Fibroblast of lung (primary cell): ENCODE results near the gene PRKAG2. TPM values are rescaled to one million over a fixed set of nuclear protein-coding genes. Genes with fewer than 3 reads are reported as not detected.

ENCODE experiments used
- DNase-seq, 2 donors: peaks; one replicate each; pipeline versions ENCODE4 v3.0.0 to v3.0.0-alpha.2; 2010; ENCODE audit warnings: low read depth in 2 of 2
- H2AFZ ChIP-seq: 2 replicates; pipeline ENCODE4 v1.5.1; 2012; ENCODE audit warnings: low read length, control low read depth, inconsistent platforms
- H3K27ac ChIP-seq: 2 replicates; pipeline ENCODE4 v1.5.1; 2011; ENCODE audit warnings: low read length, control low read depth; ENCODE audit not compliant: insufficient read depth
- H3K27me3 ChIP-seq: 2 replicates; pipeline ENCODE4 v1.5.1; 2011; ENCODE audit warnings: mild to moderate bottlenecking, low read length; ENCODE audit not compliant: control insufficient read depth, insufficient read depth
- H3K36me3 ChIP-seq: 2 replicates; pipeline ENCODE4 v1.5.1; 2011; ENCODE audit warnings: low read length; ENCODE audit not compliant: control insufficient read depth, insufficient read depth
- H3K4me1 ChIP-seq: 2 replicates; pipeline ENCODE4 v1.5.1; 2011; ENCODE audit warnings: low read length; ENCODE audit not compliant: control insufficient read depth, insufficient read depth; ENCODE audit errors: extremely low read depth
- H3K4me2 ChIP-seq: 2 replicates; pipeline ENCODE4 v1.5.1; 2011; ENCODE audit warnings: low read length, control low read depth; ENCODE audit not compliant: insufficient read depth; ENCODE audit errors: extremely low read depth
- H3K4me3 ChIP-seq, 4 experiments: fragments of 200-600 bp in 1 of 4; sonication (generic) in 1 of 4; replicated peaks in 1 of 4; 2 replicates each; pipeline ENCODE4 v1.5.1; 2011 to 2016; ENCODE audit warnings: low read length in 4 of 4, low read depth in 3 of 4, mild to moderate bottlenecking in 3 of 4, control low read depth in 2 of 4, inconsistent platforms in 1 of 4, mixed read lengths in 1 of 4; ENCODE audit not compliant: insufficient read depth in 1 of 4; ENCODE audit errors: control extremely low read depth in 1 of 4
- H3K79me2 ChIP-seq: 2 replicates; pipeline ENCODE4 v1.5.1; 2012; ENCODE audit warnings: mild to moderate bottlenecking, low read length, inconsistent platforms; ENCODE audit not compliant: control insufficient read depth, insufficient read depth
- H3K9ac ChIP-seq: 2 replicates; pipeline ENCODE4 v1.5.1; 2011; ENCODE audit warnings: mild to moderate bottlenecking, low read length, control low read depth; ENCODE audit not compliant: insufficient read depth
- H3K9me3 ChIP-seq: 2 replicates; pipeline ENCODE4 v1.5.1; 2012; ENCODE audit warnings: low read depth, low read length; ENCODE audit not compliant: control insufficient read depth, insufficient read depth
- H4K20me1 ChIP-seq: 2 replicates; pipeline ENCODE4 v1.5.1; 2011; ENCODE audit warnings: low read length; ENCODE audit not compliant: control insufficient read depth, insufficient read depth; ENCODE audit errors: extremely low read depth
- EZH2 ChIP-seq: IDR thresholded peaks from 2 replicates; pipeline ENCODE4 v1.5.1; 2012; ENCODE audit warnings: low read length, control low read depth, mild to moderate bottlenecking; ENCODE audit errors: missing control alignments
- polyA plus RNA-seq, 2 donors: library from polyadenylated mRNA; depleted of rRNA in 1 of 2; stranded (reverse) in 1 of 2; unstranded in 1 of 2; fragments of >200 nt; gene quantifications; 2 replicates each; pipeline ENCODE4 v1.2.1, GENCODE V29; 2011 to 2012; ENCODE audit warnings: missing spikeins in 1 of 2
- total RNA-seq: library from RNA; depleted of rRNA; stranded (reverse); fragments of >200 nt; gene quantifications from 2 replicates; pipeline ENCODE4 v1.2.1, GENCODE V29; 2014
- TF ChIP-seq, protein P1 (sequence below), 2 donors: IDR thresholded peaks in 1 of 2; conservative IDR thresholded peaks in 1 of 2; 1 replicate in 1 of 2; 2 replicates in 1 of 2; pipeline ENCODE4 v1.5.1; 2011 to 2012; ENCODE audit warnings: low read length in 2 of 2, control low read depth in 1 of 2, inconsistent platforms in 1 of 2, low read depth in 1 of 2, mild to moderate bottlenecking in 1 of 2

PRKAG2 gene
- total and polyA plus RNA-seq, 2 donors (not counting 1 experiment from before 2014, with no cell fraction given) = 11.9 to 56.7 TPM

DNA sequence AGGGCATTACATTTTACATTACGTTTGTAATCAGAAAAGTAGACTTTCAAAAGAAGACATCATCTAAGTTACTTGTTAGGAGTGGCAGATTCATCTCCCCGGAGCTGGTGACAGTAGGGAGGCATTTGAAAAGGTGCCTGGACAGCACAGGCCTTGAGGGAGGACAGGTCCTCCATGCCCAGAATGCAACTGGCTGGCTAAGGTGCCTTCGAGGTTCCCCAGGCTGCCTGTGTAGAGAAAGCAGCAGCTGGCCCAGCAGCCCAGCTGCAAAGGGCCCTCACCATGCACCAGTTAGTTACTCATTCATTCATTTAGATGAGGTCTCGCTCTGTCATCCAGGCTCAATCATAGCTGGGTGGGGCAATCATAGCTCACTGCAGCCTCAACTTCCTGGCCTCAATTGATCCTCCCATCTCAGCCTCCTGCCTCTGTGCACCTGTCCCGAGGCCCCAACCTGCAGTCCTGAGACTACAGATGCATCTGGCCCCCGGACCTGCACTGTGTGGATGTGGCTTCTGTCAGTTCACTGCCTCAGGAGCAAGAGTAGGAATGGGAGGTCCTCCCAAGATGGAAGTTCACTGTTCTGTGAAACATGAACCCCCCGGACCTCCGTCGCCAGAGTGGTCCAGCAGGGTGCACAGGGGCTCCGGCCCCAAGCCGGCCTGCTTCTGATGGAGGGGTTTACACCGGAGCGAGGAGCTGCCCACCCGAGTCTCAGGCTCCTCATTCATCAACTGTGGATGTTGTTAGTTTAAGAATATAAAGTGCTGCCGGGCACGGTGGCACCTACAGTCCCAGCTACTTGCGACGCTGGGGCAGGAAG lies 36.6 kb downstream of the PRKAG2 start:
- no peak for TF ChIP-seq EZH2
- TF ChIP-seq, protein P1, sequence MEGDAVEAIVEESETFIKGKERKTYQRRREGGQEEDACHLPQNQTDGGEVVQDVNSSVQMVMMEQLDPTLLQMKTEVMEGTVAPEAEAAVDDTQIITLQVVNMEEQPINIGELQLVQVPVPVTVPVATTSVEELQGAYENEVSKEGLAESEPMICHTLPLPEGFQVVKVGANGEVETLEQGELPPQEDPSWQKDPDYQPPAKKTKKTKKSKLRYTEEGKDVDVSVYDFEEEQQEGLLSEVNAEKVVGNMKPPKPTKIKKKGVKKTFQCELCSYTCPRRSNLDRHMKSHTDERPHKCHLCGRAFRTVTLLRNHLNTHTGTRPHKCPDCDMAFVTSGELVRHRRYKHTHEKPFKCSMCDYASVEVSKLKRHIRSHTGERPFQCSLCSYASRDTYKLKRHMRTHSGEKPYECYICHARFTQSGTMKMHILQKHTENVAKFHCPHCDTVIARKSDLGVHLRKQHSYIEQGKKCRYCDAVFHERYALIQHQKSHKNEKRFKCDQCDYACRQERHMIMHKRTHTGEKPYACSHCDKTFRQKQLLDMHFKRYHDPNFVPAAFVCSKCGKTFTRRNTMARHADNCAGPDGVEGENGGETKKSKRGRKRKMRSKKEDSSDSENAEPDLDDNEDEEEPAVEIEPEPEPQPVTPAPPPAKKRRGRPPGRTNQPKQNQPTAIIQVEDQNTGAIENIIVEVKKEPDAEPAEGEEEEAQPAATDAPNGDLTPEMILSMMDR (conservative IDR thresholded peaks at IDR 0.05 in 1 of 2, IDR thresholded peaks at IDR 0.05 in 1 of 2; ENCODE audit: low read depth in 1 of 2, low read length in 2 of 2) = no peak
- Histone ChIP-seq H3K4me2 (no peak overlapping the region), H3K79me2 (no peaks in the 10 kb centered on the region), H3K4me3 (no peak overlapping the region), H3K4me1 (no peaks in the 10 kb centered on the region), H2AFZ (no peak overlapping the region), H3K9me3 (no peaks in the 10 kb centered on the region), H3K36me3 (no peaks in the 10 kb centered on the region), H3K27me3 (no peaks in the 10 kb centered on the region), H4K20me1 (no peaks in the 10 kb centered on the region), H3K9ac (no peak overlapping the region), H3K27ac (no peak overlapping the region)
- DNase-seq = no peak

DNA sequence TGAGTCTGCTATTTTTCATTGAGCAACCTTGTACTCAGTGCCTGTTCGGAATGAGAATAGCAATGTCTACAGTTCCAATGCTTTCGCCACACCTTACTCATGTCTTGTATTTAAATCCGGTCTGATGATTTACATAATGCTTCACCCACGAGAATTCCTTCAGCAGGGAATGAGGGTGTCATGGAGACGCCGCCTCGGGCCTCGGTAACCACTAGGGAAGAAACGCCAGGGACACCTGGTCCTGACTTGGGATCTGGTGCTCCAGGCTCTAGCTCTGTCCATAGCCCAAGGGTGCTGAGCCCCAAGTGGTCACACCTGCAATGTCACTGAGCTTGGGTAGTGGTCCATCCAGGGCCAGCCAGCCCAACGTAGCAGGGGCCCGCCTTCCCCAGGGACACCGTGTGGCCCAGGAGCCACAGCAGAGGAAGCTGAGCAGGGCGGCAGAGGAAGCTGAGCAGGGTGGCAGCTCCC lies 37.4 kb downstream of the PRKAG2 start:
- DNase-seq = no peak
- Histone ChIP-seq H3K4me3 (no peak overlapping the region), H3K9ac (no peak overlapping the region), H3K4me2 (no peak overlapping the region), H3K9me3 (no peaks in the 10 kb centered on the region), H2AFZ (no peak overlapping the region), H4K20me1 (no peaks in the 10 kb centered on the region), H3K27me3 (no peaks in the 10 kb centered on the region), H3K36me3 (no peaks in the 10 kb centered on the region), H3K79me2 (no peaks in the 10 kb centered on the region), H3K4me1 (no peaks in the 10 kb centered on the region), H3K27ac (no peak overlapping the region)
- TF ChIP-seq, protein P1 (conservative IDR thresholded peaks at IDR 0.05 in 1 of 2, IDR thresholded peaks at IDR 0.05 in 1 of 2; ENCODE audit: low read depth in 1 of 2, low read length in 2 of 2) = no peak
- TF ChIP-seq EZH2 = no peak

DNA sequence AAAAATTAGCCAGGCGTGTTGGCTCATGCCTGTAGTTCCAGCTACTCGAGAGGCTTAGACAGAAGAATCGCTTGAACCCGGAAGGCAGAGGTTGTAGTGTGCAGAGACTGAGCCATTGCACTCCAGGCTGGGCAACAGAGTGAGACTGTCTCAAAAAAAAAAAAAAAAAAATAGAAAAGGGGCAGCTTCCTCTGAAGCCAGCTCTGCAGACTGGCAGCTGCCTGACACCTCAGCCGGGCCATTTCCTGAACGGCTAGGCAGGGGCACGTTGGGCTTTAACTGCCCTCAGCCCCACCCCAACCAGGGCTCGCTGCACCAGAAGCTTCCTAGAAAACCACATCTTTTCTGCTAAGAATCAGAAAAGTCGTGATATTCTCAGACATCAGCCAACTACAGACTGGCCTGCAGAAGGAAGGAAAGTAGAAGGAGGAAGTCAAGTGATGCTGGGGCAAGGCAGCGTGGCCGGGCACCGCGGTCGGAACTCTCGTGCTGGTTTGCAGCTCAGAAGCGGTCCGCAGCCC lies 38.0 kb downstream of the PRKAG2 start:
- no peak overlapping the region for H3K4me3 ChIP-seq
- no peaks in the 10 kb centered on the region for H4K20me1 ChIP-seq
- H3K79me2 ChIP-seq = no peaks in the 10 kb centered on the region
- H3K9me3 ChIP-seq = no peaks in the 10 kb centered on the region
- no peak for DNase-seq
- no peak overlapping the region for H3K4me2 ChIP-seq
- TF ChIP-seq EZH2 = no peak
- H3K27ac ChIP-seq = no peak overlapping the region
- no peaks in the 10 kb centered on the region for H3K36me3 ChIP-seq
- no peak overlapping the region for H2AFZ ChIP-seq
- H3K27me3 ChIP-seq = no peaks in the 10 kb centered on the region
- H3K9ac ChIP-seq = no peak overlapping the region
- no peaks in the 10 kb centered on the region for H3K4me1 ChIP-seq
